ENCODE results near the gene SDC4.
A peak's percentile ranks its signal among the peaks of the same experiment; 100 is the strongest.

Gene SDC4

DNA sequence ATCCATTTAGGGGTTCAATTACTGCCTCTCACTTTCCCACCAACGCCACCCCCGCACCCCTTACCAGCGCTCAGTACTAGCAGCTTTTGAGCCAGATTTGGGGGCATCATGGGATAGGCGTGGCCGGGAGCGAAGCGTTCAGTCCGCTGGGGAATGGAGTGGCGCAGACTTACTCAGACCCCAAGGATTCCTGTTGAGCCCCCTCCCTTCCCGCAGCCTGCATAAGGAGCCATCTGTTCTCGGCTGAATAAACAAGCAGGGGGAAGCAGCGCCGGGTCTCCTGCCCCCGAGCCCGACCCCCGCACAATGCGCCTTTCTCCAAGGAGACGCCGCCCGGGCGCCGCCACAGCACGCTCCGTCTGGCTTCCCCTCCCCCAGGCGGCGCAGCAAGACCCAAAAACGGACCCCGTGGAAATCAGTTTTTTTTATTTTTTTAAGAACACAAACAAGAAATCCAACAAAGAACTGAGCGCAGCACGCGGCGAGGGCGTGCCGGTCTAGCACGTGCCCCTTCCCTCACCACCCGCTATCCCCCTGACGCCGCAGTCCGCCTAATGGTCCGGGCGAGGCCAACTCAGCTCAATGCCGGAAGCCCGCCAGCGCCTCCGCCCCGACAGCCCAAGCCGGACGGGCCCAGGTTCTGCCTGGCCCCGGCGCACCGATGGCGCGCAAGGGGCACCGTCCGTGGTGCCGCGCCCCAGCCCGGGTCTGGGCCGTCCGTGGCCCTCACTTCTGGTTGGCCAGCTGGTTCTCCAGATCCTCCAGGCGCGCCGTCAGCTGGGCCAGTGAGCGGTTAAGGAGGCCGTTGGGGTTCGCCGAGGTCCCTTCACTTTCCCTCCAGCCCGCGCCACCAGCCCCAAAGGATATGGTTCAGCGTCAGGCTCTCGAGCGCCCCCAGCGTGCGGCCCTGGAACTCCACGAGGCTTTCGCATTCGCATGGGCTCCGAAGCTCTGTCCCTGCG lies 54.9 kb downstream of the SDC4 start:
- peak; percentile 96 for TF ChIP-seq CTCF (IDR thresholded peaks at IDR 0.05; ENCODE audit: insufficient read depth, low read length, poor library complexity, severe bottlenecking)
- Histone ChIP-seq H3K36me3 (ENCODE audit: control insufficient read depth, insufficient read depth, low read length) (no peaks in the 10 kb centered on the region), H3K27me3 (replicated peaks; ENCODE audit: control insufficient read depth, insufficient read depth, low read length) (no peaks in the 10 kb centered on the region), H3K4me3 (replicated peaks; ENCODE audit: low read depth, low read length) (peak overlapping the region; percentile 45)
- peak; percentile 65 for DNase-seq (ENCODE audit: extremely low read depth, insufficient read length)

GRCh38 chr20:45292343-45292742 lies 55.9 kb downstream of the SDC4 start:
- no peaks in the 10 kb centered on the region for H3K36me3 ChIP-seq (ENCODE audit: control insufficient read depth, insufficient read depth, low read length)
- TF ChIP-seq CTCF (IDR thresholded peaks at IDR 0.05; ENCODE audit: insufficient read depth, low read length, poor library complexity, severe bottlenecking) = no peak
- no peaks in the 10 kb centered on the region for H3K27me3 ChIP-seq (replicated peaks; ENCODE audit: control insufficient read depth, insufficient read depth, low read length)
- no peak for DNase-seq (ENCODE audit: extremely low read depth, insufficient read length)
- H3K4me3 ChIP-seq (replicated peaks; ENCODE audit: low read depth, low read length) = no peak overlapping the region

DNA sequence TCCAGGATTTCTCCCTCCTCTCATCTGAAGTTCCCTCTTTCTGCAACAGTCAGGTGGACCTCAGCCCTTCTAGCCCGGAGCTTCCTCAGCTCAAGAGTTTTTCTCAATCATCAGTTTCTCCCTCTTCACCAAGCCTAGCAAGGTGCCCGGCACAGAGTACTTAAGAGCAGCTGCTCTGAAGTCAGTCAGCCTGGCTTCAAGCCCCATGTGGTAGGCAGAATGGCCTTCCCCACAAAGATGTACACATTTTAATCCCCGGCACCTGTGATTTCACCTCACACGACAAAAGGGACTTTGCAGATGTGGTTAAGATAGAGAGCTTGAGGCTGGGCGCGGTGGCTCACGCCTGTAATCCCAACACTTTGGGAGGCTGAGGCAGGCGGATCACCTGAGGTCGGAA lies 56.7 kb downstream of the SDC4 start:
- no peaks in the 10 kb centered on the region for H3K36me3 ChIP-seq (ENCODE audit: control insufficient read depth, insufficient read depth, low read length)
- DNase-seq (ENCODE audit: extremely low read depth, insufficient read length) = no peak
- no peaks in the 10 kb centered on the region for H3K27me3 ChIP-seq (replicated peaks; ENCODE audit: control insufficient read depth, insufficient read depth, low read length)
- TF ChIP-seq CTCF (IDR thresholded peaks at IDR 0.05; ENCODE audit: insufficient read depth, low read length, poor library complexity, severe bottlenecking) = no peak
- no peak overlapping the region for H3K4me3 ChIP-seq (replicated peaks; ENCODE audit: low read depth, low read length)

DNA sequence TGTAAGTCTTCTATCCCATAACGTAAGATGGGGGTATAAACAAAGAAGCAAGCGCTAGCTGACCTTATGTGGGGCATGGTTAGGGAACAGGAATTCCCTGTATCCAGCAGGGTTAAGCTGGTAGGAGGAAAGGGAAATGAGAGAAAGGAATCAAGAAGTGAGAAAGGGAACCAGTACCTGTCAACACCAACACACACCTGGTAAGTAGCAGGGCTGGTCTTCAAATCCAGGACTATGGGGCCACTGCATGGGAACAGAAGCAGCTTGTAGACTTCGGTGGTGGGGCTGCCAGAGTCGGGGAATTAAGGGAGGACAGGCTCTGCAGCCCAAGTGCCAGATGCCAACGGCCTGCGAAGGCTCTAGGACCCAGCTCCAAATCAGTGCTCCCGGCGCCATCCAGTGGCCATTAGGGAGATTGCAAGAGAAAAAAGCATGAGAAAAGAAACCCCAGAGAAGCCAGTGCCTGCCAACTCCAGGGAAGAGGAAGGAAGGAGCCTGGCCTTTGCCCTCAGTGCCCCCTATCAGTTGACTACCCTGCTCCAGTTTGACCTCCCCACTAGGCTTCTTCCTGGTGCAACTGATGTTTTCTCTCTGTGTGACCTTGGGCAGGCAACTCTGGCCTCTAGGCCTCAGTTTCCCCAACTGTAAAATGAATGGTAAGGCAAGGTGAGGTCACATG lies 57.4 kb downstream of the SDC4 start:
- peak; percentile 93 for TF ChIP-seq CTCF (IDR thresholded peaks at IDR 0.05; ENCODE audit: insufficient read depth, low read length, poor library complexity, severe bottlenecking)
- Histone ChIP-seq H3K27me3 (replicated peaks; ENCODE audit: control insufficient read depth, insufficient read depth, low read length) (no peaks in the 10 kb centered on the region), H3K4me3 (replicated peaks; ENCODE audit: low read depth, low read length) (no peak overlapping the region), H3K36me3 (ENCODE audit: control insufficient read depth, insufficient read depth, low read length) (no peaks in the 10 kb centered on the region)
- no peak for DNase-seq (ENCODE audit: extremely low read depth, insufficient read length)

DNA sequence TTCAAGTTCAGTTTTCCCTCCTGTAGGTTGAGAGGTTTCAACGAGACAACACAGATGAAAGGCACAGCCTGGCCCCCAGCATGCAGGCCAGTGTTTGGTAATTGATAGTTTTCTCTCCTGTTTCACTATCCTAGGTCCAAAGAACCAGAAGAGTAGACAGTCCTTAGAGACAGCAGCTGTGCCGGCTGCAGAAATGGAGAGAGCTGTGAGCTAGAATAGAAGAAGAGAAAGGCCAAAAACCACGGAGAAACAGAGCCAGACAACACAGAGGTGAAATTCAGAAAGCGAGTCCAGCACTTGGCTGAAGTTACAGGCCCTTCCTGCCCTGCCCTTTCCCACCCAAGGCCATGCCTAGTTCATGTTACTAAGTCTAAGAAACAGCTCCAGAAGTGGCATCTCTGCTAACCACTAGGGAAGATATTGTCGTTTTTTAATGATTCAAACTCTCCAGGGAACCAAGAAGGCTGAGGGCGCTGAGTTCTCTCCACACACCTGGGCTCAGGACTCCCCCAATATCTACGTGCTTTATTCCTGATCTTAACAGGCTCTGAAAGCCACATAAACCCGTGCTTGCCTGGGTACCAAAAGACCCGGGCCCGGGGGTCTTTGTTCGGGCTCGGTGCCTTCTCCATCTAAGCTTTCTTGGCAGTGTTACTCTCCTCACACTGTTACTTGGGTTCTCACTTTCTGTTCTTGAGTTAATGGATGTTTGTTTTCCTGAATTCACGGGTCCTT lies 58.1 kb downstream of the SDC4 start:
- DNase-seq (ENCODE audit: extremely low read depth, insufficient read length) = no peak
- no peak for TF ChIP-seq CTCF (IDR thresholded peaks at IDR 0.05; ENCODE audit: insufficient read depth, low read length, poor library complexity, severe bottlenecking)
- Histone ChIP-seq H3K4me3 (replicated peaks; ENCODE audit: low read depth, low read length) (no peak overlapping the region), H3K36me3 (ENCODE audit: control insufficient read depth, insufficient read depth, low read length) (no peaks in the 10 kb centered on the region), H3K27me3 (replicated peaks; ENCODE audit: control insufficient read depth, insufficient read depth, low read length) (no peaks in the 10 kb centered on the region)
